HCT116 (cell line): Measurements from ENCODE around the gene HMGN1. TPM values are rescaled to one million over a fixed set of nuclear protein-coding genes. Genes with fewer than 3 reads are reported as not detected.

Experiments used
- ATAC-seq: fragments of 200-7000 bp; cut with Tn5 transposase; 2 replicates; pipeline ENCODE4 v1.9.1; 2020; ENCODE audit warnings: mild to moderate bottlenecking, moderate library complexity
- BruUV-seq: library from RNA; stranded (reverse); fragments of 400-500 nt; replicated peaks from 2 replicates; lab custom pipeline; 2021; lab: Mats Ljungman, UMichigan
- CTCF ChIA-PET: fragments of 300-600 bp; sonication (Branson Sonifier 250); formaldehyde crosslinking; loops from one replicate; lab custom pipeline; 2021; ENCODE audit warnings: antibody characterized with exemption; lab: Charles Lee
- POLR2A ChIA-PET: fragments of 300-600, 350-600 bp; sonication (Branson Sonifier 250); formaldehyde crosslinking; loops from one replicate; lab custom pipeline; 2021; ENCODE audit warnings: antibody characterized with exemption; lab: Charles Lee
- RAD21 ChIA-PET, 2 experiments: fragments of 300-600 bp; sonication (Branson Sonifier 250); formaldehyde crosslinking; loops; one replicate each; lab custom pipeline; 2023; ENCODE audit warnings: low total read pairs in 2 of 2; ENCODE audit not compliant: uncharacterized antibody in 2 of 2, unreplicated experiment in 2 of 2, low non-redundant PET in 1 of 2; lab: Charles Lee
- DNase-seq: peaks from one replicate; pipeline ENCODE4 v3.0.0-alpha.2; 2010; ENCODE audit warnings: low read depth, low spot score
- H2AFZ ChIP-seq: fragments of 200-600 bp; shearing (Covaris generic), sonication (generic); 2 replicates; pipeline ENCODE4 v1.6.1; 2017; ENCODE audit warnings: low read depth, mixed run types, mixed read lengths, antibody characterized with exemption, low read length; ENCODE audit not compliant: poor library complexity, severe bottlenecking
- H3K27ac ChIP-seq: 2 replicates; pipeline ENCODE4 v1.5.1; 2012; ENCODE audit warnings: low read depth, low read length
- H3K27me3 ChIP-seq: fragments of 200-600 bp; sonication (generic); 2 replicates; pipeline ENCODE4 v1.6.1; 2016; ENCODE audit warnings: mixed run types, low read length, mixed read lengths; ENCODE audit not compliant: insufficient read depth
- H3K36me3 ChIP-seq, 2 experiments: fragments of 200-500 bp in 1 of 2; fragments of 200-600 bp in 1 of 2; sonication (Bioruptor generic) in 1 of 2; sonication (generic) in 1 of 2; 2 replicates each; pipeline versions ENCODE4 v1.5.1 to v1.6.1; 2014 to 2016; ENCODE audit warnings: low read length in 2 of 2, inconsistent platforms in 1 of 2, mixed read lengths in 1 of 2, mixed run types in 1 of 2; ENCODE audit not compliant: insufficient read depth in 2 of 2, control insufficient read depth in 1 of 2
- H3K4me1 ChIP-seq, 2 experiments: fragments of 200-600 bp in 1 of 2; sonication (generic) in 1 of 2; 2 replicates each; pipeline versions ENCODE4 v1.5.1 to v1.6.1; 2012 to 2017; ENCODE audit warnings: low read length in 2 of 2, inconsistent platforms in 1 of 2, mild to moderate bottlenecking in 1 of 2, mixed read lengths in 1 of 2, mixed run types in 1 of 2, moderate library complexity in 1 of 2; ENCODE audit not compliant: insufficient read depth in 2 of 2, control insufficient read depth in 1 of 2
- H3K4me2 ChIP-seq: fragments of 200-600 bp; sonication (generic); 2 replicates; pipeline ENCODE4 v1.6.1; 2017; ENCODE audit warnings: mixed run types, low read length, mixed read lengths
- H3K4me3 ChIP-seq, 2 experiments: fragments of 200-600 bp in 1 of 2; sonication (generic) in 1 of 2; replicated peaks in 1 of 2; 2 replicates each; pipeline ENCODE4 v1.5.1; 2011 to 2016; ENCODE audit warnings: low read length in 2 of 2, control low read depth in 1 of 2, low read depth in 1 of 2, mild to moderate bottlenecking in 1 of 2, mixed read lengths in 1 of 2, mixed run types in 1 of 2
- H3K79me2 ChIP-seq: fragments of 200-600 bp; sonication (generic); 2 replicates; pipeline ENCODE4 v1.6.1; 2017; ENCODE audit warnings: mild to moderate bottlenecking, mixed run types, low read length, moderate library complexity, mixed read lengths; ENCODE audit not compliant: insufficient read depth
- H3K9ac ChIP-seq: fragments of 200-600 bp; sonication (generic); 2 replicates; pipeline ENCODE4 v1.6.1; 2016; ENCODE audit warnings: low read length, mixed read lengths
- H3K9me2 ChIP-seq: fragments of 200-600 bp; sonication (generic), shearing (Covaris generic); 2 replicates; pipeline ENCODE4 v1.6.1; 2017; ENCODE audit warnings: mixed run types, mild to moderate bottlenecking, moderate library complexity; ENCODE audit not compliant: insufficient read depth
- H3K9me3 ChIP-seq, 2 experiments: fragments of 200-500 bp in 1 of 2; fragments of 200-600 bp in 1 of 2; sonication (Bioruptor generic) in 1 of 2; sonication (generic) in 1 of 2; 2 replicates each; pipeline ENCODE4 v1.6.1; 2014 to 2017; ENCODE audit warnings: low read length in 2 of 2, mixed read lengths in 2 of 2, inconsistent platforms in 1 of 2, low read depth in 1 of 2, mild to moderate bottlenecking in 1 of 2, mixed run types in 1 of 2, moderate library complexity in 1 of 2; ENCODE audit not compliant: control insufficient read depth in 1 of 2, insufficient read depth in 1 of 2
- H4K20me1 ChIP-seq: fragments of 200-600 bp; sonication (generic), shearing (Covaris generic); 2 replicates; pipeline ENCODE4 v1.6.1; 2017; ENCODE audit warnings: mixed run types, mild to moderate bottlenecking, moderate library complexity; ENCODE audit not compliant: insufficient read depth
- RAD21 ChIP-seq: IDR thresholded peaks from 2 replicates; pipeline ENCODE4 v1.6.1; 2012; ENCODE audit warnings: low read depth, mild to moderate bottlenecking
- SP1 ChIP-seq: IDR thresholded peaks from 2 replicates; pipeline ENCODE4 v1.6.1; 2012; ENCODE audit warnings: low read depth
- ZBTB33 ChIP-seq: IDR thresholded peaks from 2 replicates; pipeline ENCODE4 v1.6.1; 2011; ENCODE audit warnings: mild to moderate bottlenecking, low read length, moderate library complexity; ENCODE audit not compliant: insufficient replicate concordance; ENCODE audit errors: extremely low read depth
- intact Hi-C: fragments of 100-400 bp; cut with micrococcal nuclease; formaldehyde crosslinking; loops from 2 replicates; pipeline ENCODE4 v1.10.0; 2022
- total RNA-seq: library from RNA; stranded (reverse); gene quantifications from one replicate; pipeline ENCODE4 v1.2.1, GENCODE V29; 2021; ENCODE audit not compliant: unreplicated experiment
- TF ChIP-seq, protein P1 (sequence below), 3 experiments: fragments of 200-600 bp in 1 of 3; sonication (generic) in 1 of 3; IDR thresholded peaks in 2 of 3; conservative IDR thresholded peaks in 1 of 3; 2 replicates each; pipeline ENCODE4 v1.5.1; 2012 to 2017; ENCODE audit warnings: low read depth in 2 of 3, low read length in 2 of 3, antibody characterized with exemption in 1 of 3, borderline replicate concordance in 1 of 3, control low read depth in 1 of 3, mild to moderate bottlenecking in 1 of 3, mixed read lengths in 1 of 3, mixed run types in 1 of 3, moderate library complexity in 1 of 3; ENCODE audit not compliant: insufficient read depth in 1 of 3
- TF ChIP-seq, protein P2 (sequence below): IDR thresholded peaks from 2 replicates; pipeline ENCODE4 v1.6.1; 2012

The HMGN1 gene
- total RNA-seq, 1 experiment from 2014 or later, result 399 TPM

- Histone ChIP-seq H3K27me3 (no peaks in the 10 kb centered on the region), H3K4me3 (no peak overlapping the region), H3K9ac (no peak overlapping the region), H3K36me3 (no peaks in the 10 kb centered on the region), H3K9me2 (no peaks in the 10 kb centered on the region), H4K20me1 (no peaks in the 10 kb centered on the region), H3K4me2 (peak overlapping the region; percentile 5; the same call in 1 of the 2 replicates), H3K4me1 (peaks cover 10 to 23% of the 10 kb centered on the region in 2 experiments; a peak in 3 of 4 replicates), H3K9me3 (no peaks in the 10 kb centered on the region), H3K27ac (no peak overlapping the region), H2AFZ (peak overlapping the region; percentile 5), H3K79me2 (no peaks in the 10 kb centered on the region)
- ATAC-seq (no peak), DNase-seq (no peak)
- RAD21 ChIA-PET, result no interaction called here
- intact Hi-C loops, result no loop called here
- no TSS peak for BruUV-seq
- CTCF ChIA-PET, result no interaction called here
- TF ChIP-seq, protein P1, sequence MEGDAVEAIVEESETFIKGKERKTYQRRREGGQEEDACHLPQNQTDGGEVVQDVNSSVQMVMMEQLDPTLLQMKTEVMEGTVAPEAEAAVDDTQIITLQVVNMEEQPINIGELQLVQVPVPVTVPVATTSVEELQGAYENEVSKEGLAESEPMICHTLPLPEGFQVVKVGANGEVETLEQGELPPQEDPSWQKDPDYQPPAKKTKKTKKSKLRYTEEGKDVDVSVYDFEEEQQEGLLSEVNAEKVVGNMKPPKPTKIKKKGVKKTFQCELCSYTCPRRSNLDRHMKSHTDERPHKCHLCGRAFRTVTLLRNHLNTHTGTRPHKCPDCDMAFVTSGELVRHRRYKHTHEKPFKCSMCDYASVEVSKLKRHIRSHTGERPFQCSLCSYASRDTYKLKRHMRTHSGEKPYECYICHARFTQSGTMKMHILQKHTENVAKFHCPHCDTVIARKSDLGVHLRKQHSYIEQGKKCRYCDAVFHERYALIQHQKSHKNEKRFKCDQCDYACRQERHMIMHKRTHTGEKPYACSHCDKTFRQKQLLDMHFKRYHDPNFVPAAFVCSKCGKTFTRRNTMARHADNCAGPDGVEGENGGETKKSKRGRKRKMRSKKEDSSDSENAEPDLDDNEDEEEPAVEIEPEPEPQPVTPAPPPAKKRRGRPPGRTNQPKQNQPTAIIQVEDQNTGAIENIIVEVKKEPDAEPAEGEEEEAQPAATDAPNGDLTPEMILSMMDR (IDR thresholded peaks at IDR 0.05 in 2 of 3, conservative IDR thresholded peaks at IDR 0.05 in 1 of 3; ENCODE audit: borderline replicate concordance in 1 of 3, insufficient read depth in 1 of 3, low read depth in 2 of 3, low read length in 2 of 3), result peak in 2 of 3 experiments; percentile 28 to 35; a peak in 3 of 6 replicates
- TF ChIP-seq, protein P2, sequence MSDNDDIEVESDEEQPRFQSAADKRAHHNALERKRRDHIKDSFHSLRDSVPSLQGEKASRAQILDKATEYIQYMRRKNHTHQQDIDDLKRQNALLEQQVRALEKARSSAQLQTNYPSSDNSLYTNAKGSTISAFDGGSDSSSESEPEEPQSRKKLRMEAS, result no peak
- POLR2A ChIA-PET, result no interaction called here
Observed at GRCh38 chr21:39377444-39378050, 28.7 kb upstream of the HMGN1 start.

DNA sequence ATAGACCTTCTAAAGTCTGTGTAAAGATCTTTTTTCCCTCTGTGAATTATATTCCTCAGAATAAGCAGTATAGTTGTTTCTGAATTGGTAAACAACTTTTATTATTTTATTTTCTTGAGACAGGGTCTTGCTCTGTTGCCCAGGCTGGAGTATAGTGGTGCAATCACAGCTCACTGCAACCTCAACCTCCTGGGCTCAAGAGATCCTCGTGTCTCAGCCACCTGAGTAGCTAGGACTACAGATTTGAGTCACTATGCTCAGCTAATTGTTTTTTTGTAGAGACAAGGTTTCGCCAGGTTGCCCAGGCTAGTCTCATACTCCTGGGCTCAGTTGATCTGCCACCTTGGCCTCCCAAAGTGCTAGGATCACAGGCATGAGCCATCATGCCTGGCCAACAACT, 26.6 kb upstream of the HMGN1 start:
- Histone ChIP-seq H4K20me1 (no peaks in the 10 kb centered on the region), H3K9me2 (no peaks in the 10 kb centered on the region), H2AFZ (no peak overlapping the region), H3K9me3 (no peaks in the 10 kb centered on the region), H3K27me3 (no peaks in the 10 kb centered on the region), H3K36me3 (no peaks in the 10 kb centered on the region), H3K9ac (no peak overlapping the region), H3K27ac (no peak overlapping the region), H3K4me3 (no peak overlapping the region), H3K4me1 (peaks cover 3 to 15% of the 10 kb centered on the region in 2 experiments; a peak in 3 of 4 replicates), H3K79me2 (no peaks in the 10 kb centered on the region), H3K4me2 (no peak overlapping the region)
- POLR2A ChIA-PET, result interaction anchor here (1.0 kb wide), 1 partner anchor 26 kb away, joined by 3 read pairs; no protein-coding TSS in a partner anchor
- ATAC-seq, result no peak
- no TSS peak for BruUV-seq
- intact Hi-C loops, result no loop called here
- RAD21 ChIA-PET, result no interaction called here
- CTCF ChIA-PET, result no interaction called here
- no peak for DNase-seq
- TF ChIP-seq ZBTB33, result no peak
- TF ChIP-seq, protein P2, result no peak
- no peak for TF ChIP-seq RAD21
- TF ChIP-seq SP1, result no peak
